ENCODE results near the gene CCDC171. TPM values are rescaled to one million over a fixed set of nuclear protein-coding genes. Genes with fewer than 3 reads are reported as not detected.

CCDC171 gene
- 21.9 TPM for total RNA-seq

DNA sequence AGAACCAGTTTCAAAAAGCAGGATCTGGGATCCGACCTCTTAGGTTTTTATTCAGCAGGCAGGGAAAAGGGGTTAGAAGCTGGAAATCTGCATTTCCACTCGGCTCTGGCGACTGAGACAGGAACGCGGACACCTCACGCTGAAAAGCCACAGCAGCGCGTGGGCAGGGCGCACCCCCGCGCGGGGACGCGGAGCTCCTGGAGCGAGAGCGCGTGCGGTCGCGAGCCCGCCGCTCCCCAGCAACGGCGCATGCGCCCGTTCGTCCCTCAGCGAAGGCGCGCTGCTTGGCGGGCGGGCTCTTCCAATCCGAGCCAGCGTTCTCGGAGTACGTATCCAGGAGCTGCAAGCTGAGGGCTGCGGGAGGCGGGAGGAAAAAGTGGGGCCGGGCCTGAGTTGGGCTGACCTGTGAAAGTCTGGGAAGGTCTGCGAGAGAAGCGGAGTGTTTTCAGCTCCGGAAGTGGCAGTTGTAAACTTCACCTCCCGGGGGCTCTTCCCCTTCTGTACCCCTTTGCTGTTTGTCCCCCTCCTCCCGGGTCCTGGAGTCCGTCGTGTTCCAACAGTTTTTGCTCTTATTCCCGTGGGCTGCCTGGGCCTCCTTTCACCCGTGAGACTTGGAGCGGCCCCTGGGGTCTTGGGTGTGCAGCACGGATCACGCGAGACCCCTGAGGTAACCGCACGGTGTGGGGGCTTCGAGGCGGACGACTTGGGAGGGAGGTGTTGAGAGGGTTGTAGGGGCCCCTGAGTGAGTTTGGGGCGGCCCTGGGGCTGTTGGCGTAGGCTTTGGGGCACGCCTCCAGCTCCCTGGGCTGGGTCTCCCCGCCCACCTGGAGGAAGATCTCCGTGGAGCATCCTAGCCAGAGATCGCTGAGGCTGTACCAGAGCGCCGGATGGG lies at the start of gene CCDC171:
TSS of gene CCDC171 (plus strand) at position 408 of the 892 bp plus-strand sequence. CDS start 11,046 bp downstream, outside the sequence.

DNA sequence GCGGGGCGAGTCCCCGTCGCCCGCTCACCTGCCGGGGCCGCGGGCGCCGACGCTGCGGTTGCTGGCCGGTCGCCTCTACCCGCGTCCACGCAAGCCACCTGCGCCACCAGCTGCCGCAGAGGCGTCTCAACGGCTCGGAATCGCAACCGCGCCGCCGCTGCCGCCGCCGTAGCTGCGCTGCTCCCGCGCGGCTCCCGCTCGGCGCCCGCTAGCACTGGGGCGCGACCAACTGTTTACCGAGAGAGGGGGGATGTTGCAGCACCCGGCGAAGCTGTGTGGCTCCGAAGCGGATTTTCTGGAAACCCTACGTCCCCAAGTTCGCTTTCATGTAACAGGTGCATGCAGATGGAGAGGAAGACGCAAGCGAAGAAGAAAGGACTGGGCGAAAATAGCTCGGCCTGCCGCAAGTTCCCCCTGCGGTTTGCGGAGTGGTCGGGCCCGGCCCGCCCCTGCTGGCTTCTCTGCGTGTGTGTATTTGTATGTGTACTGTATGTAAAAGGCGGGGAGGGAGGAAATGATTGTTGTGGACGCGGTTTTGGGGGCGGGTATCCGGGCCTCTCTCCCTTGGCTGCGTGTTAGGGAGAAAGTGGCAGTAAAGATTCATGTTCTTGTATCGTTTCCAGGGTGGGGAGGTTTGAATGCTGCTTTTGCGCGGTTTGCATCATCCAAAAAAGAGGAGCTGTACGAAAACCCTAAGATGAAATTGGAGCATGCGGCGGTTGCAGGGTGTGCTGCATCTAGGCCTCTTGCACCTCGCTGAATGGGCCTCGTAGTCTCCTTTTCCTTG lies 41.9 kb upstream of the CCDC171 start, which contains the start of gene PSIP1:
TSS of gene PSIP1 (minus strand) at position 182 of the 787 bp plus-strand sequence. CDS start 782 bp downstream, outside the sequence.

Small RNAs within 50 kb of the gene (small RNA-seq; reads per million reads assigned to genes)
- not detected for gene AL513423.1
- gene HMGN2P16: not detected
- gene RN7SL98P: not detected
- gene RNU6-14P: not detected
- gene RNU6-246P: not detected

Other genes starting within 250 kb of the CCDC171 start
- 11.1 TPM for gene TTC39B, start 245.8 kb upstream of the CCDC171 start, total RNA-seq
- gene SNAPC3, start 130.2 kb upstream of the CCDC171 start, total RNA-seq: 75.0 TPM
- gene PSIP1, start 42.1 kb upstream of the CCDC171 start, total RNA-seq: 195 TPM